Keratinocyte (primary cell): ENCODE measurements around the gene LARP1B.

Experiments
- EZH2 ChIP-seq: IDR thresholded peaks from one replicate; pipeline ENCODE4 v1.6.1; 2012; ENCODE audit warnings: inconsistent platforms, mild to moderate bottlenecking, low read length, moderate library complexity
- TF ChIP-seq, protein P1 (sequence below), 3 experiments: IDR thresholded peaks in 1 of 3; conservative IDR thresholded peaks in 1 of 3; optimal IDR thresholded peaks in 1 of 3; 2 replicates in 2 of 3; 3 replicates in 1 of 3; pipeline versions ENCODE3 to v1.5.1; 2011; ENCODE audit warnings: low read length in 3 of 3, mild to moderate bottlenecking in 3 of 3, moderate library complexity in 2 of 3, control low read depth in 1 of 3, inconsistent platforms in 1 of 3; ENCODE audit not compliant: insufficient read depth in 2 of 3; ENCODE audit errors: extremely low read depth in 1 of 3

DNA sequence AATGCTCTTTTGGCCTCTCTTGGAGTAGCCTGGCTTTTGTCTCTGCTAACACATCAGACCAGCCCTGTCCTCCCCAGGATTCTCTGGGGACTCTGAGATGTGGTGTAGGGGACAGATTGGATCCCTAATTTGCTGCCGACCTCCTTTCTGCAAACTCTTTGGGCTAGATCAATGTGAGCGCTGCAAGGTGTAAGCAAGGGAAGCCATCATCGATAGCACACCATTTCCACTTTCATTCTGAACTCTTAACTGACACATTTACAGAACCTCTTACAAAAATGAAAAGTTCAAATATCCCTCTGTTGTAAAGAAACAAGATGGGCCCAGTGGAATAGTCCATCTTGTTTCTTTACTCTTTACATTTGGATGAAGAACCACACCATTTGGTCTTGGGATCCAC lies 179.9 kb downstream of the LARP1B start:
- TF ChIP-seq, protein P1, sequence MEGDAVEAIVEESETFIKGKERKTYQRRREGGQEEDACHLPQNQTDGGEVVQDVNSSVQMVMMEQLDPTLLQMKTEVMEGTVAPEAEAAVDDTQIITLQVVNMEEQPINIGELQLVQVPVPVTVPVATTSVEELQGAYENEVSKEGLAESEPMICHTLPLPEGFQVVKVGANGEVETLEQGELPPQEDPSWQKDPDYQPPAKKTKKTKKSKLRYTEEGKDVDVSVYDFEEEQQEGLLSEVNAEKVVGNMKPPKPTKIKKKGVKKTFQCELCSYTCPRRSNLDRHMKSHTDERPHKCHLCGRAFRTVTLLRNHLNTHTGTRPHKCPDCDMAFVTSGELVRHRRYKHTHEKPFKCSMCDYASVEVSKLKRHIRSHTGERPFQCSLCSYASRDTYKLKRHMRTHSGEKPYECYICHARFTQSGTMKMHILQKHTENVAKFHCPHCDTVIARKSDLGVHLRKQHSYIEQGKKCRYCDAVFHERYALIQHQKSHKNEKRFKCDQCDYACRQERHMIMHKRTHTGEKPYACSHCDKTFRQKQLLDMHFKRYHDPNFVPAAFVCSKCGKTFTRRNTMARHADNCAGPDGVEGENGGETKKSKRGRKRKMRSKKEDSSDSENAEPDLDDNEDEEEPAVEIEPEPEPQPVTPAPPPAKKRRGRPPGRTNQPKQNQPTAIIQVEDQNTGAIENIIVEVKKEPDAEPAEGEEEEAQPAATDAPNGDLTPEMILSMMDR (optimal IDR thresholded peaks at IDR 0.05 in 1 of 3, IDR thresholded peaks at IDR 0.05 in 1 of 3, conservative IDR thresholded peaks at IDR 0.05 in 1 of 3; ENCODE audit: extremely low read depth in 1 of 3, insufficient read depth in 2 of 3, low read length in 3 of 3): no peak
- no peak for TF ChIP-seq EZH2
